ENCODE measurements around the gene BCL2L13.

DNA sequence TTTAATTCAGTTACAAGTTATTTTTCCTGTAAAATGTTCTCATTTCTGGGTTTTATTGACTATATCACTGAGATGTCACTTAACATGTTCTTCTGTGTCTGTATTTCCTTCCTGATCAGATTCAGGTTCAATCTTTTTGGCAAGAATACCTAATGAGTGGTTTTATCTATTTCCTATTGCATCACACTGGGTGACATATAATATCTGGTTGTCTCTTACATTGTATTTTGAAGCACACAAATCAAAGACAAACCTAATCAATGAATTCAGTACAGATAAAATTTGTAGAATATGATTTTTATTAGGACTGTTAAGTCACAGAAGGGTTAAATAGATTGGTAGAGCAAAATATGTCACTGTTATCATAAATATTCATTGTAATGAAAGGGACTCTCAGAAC, 60.4 kb downstream of the BCL2L13 start:
- TF ChIP-seq, protein P1, sequence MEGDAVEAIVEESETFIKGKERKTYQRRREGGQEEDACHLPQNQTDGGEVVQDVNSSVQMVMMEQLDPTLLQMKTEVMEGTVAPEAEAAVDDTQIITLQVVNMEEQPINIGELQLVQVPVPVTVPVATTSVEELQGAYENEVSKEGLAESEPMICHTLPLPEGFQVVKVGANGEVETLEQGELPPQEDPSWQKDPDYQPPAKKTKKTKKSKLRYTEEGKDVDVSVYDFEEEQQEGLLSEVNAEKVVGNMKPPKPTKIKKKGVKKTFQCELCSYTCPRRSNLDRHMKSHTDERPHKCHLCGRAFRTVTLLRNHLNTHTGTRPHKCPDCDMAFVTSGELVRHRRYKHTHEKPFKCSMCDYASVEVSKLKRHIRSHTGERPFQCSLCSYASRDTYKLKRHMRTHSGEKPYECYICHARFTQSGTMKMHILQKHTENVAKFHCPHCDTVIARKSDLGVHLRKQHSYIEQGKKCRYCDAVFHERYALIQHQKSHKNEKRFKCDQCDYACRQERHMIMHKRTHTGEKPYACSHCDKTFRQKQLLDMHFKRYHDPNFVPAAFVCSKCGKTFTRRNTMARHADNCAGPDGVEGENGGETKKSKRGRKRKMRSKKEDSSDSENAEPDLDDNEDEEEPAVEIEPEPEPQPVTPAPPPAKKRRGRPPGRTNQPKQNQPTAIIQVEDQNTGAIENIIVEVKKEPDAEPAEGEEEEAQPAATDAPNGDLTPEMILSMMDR (optimal IDR thresholded peaks at IDR 0.05 in 1 of 3, IDR thresholded peaks at IDR 0.05 in 1 of 3, conservative IDR thresholded peaks at IDR 0.05 in 1 of 3; ENCODE audit: extremely low read depth in 1 of 3, insufficient read depth in 2 of 3, low read length in 3 of 3): no peak
- TF ChIP-seq EZH2 (IDR thresholded peaks at IDR 0.05; ENCODE audit: low read length): no peak
